HG02852 (cell line): ENCODE results near the gene HGD.
"Not testable (repeated sequence)": the region's sequence is repeated elsewhere in the genome, so short reads cannot be mapped to it uniquely, and the experiment has no call there.

Experiments used
- ATAC-seq: cut with Tn5 transposase; IDR thresholded peaks from one replicate; pipeline ENCODE4 v1.9.1; 2021; ENCODE audit warnings: mild to moderate bottlenecking, moderate library complexity; ENCODE audit not compliant: unreplicated experiment

Gene HGD

GRCh38 chr3:120682095-120682681, at the start of gene HGD:
Gene HGD, minus strand, starts transcription at chr3:120682239. Its CDS starts 128 bp downstream, at chr3:120682111.
- no peak for ATAC-seq

- ATAC-seq = no peak
Measured at GRCh38 chr3:120730576-120731542, 48.8 kb upstream of the HGD start.

DNA sequence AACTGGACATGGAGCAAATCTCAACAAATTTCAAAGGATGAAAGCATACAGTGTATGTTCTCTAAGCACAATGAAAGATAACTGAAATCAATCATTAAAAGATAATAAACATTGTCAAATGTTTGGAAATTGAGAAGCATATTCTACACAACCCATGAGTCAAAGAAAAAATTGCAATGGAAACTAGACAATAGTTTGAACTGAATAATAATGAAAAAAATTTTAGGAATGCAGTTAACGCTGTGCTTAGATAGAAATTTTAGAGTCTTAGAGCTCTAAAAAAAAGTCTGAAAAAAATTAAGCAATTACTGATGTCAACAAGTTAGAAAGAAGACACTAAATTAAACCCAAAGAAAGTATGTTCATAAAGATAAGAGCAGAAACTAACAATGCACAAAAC, 44.8 kb upstream of the HGD start:
- no peak for ATAC-seq

- not testable (repeated sequence) for ATAC-seq
Measured at GRCh38 chr3:120719167-120719834, 37.3 kb upstream of the HGD start.

- no peak for ATAC-seq
Measured at GRCh38 chr3:120713262-120713661, 31.2 kb upstream of the HGD start.

- no peak for ATAC-seq
Measured at GRCh38 chr3:120710369-120710768, 28.3 kb upstream of the HGD start.

DNA sequence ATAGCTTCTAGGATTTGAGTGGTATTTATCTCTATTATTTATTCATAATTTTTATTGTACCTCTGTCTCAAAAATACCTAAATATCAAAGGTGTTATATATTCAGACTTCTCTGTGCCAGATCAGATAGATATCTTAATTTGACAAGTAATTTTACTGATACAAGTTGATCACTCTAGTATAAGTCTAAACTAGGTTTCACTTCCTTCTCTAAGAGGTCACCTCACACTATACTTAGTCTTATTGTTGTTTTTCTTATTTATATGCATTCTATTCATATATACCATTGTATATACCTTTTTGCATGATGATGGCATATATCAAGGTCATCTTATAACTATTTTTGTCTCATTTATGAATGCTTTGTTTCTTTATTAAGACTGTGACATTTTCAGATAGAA, 26.4 kb upstream of the HGD start:
- peak; percentile 77 for ATAC-seq

GRCh38 chr3:120706950-120707349, 24.9 kb upstream of the HGD start:
- no peak for ATAC-seq

- ATAC-seq = no peak
Measured at GRCh38 chr3:120705884-120706582, 24.0 kb upstream of the HGD start.

- no peak for ATAC-seq
Measured at GRCh38 chr3:120699333-120699732, 17.3 kb upstream of the HGD start.

- no peak for ATAC-seq
Measured at GRCh38 chr3:120693439-120694171, 11.6 kb upstream of the HGD start.

- no peak for ATAC-seq
Measured at GRCh38 chr3:120689395-120689794, 7.4 kb upstream of the HGD start.

DNA sequence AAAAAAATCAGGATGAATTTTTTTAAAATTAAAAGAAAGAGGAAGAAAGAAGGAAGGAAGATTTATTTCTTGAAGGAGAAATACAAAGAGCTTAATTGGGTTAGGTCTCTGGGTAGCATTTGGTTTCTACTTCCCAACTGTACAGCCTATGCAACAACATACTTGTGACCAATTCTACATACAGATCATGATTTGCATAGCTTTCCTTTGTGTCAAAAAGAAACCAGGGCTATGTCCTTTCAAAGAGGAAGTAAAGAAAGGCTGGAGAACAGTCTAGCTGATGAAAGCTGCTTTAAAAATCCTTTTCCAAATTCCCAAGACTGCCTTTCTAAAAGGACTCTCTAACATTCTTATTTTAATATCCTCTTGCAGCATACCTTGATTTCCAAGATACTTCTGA, 6.1 kb upstream of the HGD start:
- peak; percentile 99 for ATAC-seq

DNA sequence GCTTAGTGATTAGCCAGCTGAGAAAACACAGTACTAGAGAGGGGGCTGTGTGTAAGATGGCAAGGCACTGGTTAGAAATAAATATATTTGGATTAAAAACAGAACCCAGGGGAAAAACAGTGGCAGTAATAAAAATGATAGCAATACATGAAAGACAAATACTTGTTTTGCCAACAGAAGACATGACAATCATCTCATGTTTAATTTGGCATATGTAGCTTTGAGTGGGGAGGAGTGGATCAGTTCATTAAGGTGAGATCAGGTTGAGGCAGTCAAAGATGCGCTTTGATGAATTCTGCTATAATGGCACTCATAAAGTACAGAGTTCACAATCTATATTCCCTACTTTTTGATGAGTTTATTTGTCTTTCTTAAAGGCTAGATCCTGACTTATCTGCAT, 3.4 kb upstream of the HGD start:
- no peak for ATAC-seq

DNA sequence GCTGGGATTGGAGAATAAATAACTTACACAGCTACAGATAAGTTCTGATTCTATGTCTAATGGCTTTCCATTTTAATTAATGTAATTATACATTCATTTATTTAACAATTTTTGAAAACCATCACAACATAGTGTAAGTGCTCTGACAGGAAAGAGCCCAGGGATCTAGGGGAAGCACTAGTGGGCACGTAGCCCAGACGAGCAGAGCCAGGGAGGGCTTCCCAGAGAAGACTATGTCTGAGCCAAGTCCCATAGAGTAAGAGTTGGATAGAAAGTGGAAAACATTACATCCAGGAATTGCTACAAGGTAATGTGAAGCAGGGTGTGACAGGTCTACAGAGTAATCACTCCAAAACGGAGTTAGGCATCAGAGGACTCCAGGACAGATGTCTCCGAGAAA, 2.9 kb upstream of the HGD start:
- ATAC-seq = no peak

DNA sequence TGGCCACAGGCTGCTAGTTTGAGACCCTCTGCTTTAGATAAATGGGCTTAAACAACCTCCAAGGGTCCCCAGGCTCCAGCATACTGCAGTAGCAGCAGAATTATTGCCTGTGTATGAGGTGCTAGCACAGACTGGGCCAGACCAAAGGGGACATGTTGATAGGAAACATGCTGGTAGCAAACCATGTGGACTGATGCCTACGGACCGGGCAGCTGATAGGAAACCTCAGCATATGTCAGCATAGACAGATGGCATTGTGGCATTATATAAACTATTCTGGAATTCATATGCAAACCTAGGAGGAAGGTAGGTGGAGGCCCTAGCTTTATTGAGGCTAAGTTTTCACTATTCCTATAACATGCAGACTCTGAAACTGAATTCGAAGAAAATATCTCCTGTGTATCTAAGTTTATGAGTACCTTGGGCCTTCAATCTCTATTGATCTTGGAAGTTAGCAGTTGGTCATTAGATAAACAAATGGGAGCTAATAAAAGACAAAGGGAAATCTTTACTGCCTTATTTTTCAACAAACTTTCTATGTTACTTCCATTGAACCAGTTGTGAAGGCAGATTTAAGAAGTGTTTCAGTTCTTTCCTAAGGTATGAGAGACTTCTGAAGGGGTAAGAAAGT, 1.7 kb upstream of the HGD start:
- ATAC-seq = no peak

- ATAC-seq = no peak
Measured at GRCh38 chr3:120683213-120683612, 1.2 kb upstream of the HGD start.

GRCh38 chr3:120681506-120682038, 467 bp downstream of the HGD start:
- ATAC-seq = no peak

DNA sequence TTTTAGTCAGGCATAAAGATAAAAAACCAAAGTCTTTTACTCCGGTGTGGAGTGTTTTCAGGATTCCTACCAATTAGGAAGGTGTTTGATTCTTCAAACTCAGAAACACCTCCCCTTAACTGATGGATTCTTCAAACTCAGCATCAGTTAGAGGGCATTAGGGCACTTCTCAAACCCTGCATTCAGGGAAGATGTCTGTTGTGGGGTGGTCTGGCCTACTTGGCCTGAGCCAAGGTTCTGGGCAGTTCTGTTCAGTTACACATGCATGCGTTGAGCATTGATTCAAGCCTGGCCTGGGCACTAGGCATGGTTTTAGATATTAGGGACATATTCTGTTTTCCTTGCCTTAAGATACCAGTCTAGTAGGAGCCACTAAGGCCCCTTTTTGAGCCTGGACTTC, 1.0 kb downstream of the HGD start:
- ATAC-seq = no peak
